Suprapubic skin (tissue), 4 donors: ENCODE results near the gene MGAT5.

Experiments
- EP300 ChIP-seq: sonication (generic); formaldehyde crosslinking; IDR thresholded peaks from one replicate; pipeline ENCODE4 v1.6.1; 2017; ENCODE audit warnings: antibody characterized with exemption
- POLR2A ChIP-seq, 2 donors: fragments of 450-650 bp; IDR thresholded peaks; one replicate each; pipeline ENCODE4 v1.6.1; 2017; ENCODE audit warnings: antibody characterized with exemption in 2 of 2, mild to moderate bottlenecking in 2 of 2, moderate library complexity in 2 of 2
- POLR2AphosphoS5 ChIP-seq, 3 donors: sonication (generic); formaldehyde crosslinking; IDR thresholded peaks; one replicate each; pipeline ENCODE4 v1.6.1; 2017; ENCODE audit warnings: antibody characterized with exemption in 3 of 3
- TF ChIP-seq, protein P1 (sequence below), 2 donors: fragments of 200-600 bp in 1 of 2; fragments of 450-650 bp in 1 of 2; sonication (generic) in 1 of 2; IDR thresholded peaks; one replicate each; pipeline ENCODE4 v1.5.1; 2016 to 2019; ENCODE audit warnings: antibody characterized with exemption in 2 of 2, mild to moderate bottlenecking in 1 of 2, moderate library complexity in 1 of 2

DNA sequence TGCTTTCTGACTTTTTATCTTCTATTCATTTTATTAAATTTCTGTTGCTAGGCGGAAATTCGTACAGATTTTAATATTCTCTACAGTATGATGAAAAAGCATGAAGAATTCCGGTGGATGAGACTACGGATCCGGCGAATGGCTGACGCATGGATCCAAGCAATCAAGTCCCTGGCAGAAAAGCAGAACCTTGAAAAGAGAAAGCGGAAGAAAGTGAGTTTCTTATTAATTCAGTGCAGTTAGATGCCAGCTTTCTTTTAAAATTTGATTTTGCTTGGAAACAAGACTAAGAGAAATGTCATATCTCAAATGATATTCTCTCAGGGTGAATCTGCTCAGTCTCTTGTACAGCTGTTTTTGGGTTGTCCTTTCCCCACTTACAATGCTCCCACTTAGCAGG lies 84.3 kb downstream of the MGAT5 start:
- TF ChIP-seq, protein P1, sequence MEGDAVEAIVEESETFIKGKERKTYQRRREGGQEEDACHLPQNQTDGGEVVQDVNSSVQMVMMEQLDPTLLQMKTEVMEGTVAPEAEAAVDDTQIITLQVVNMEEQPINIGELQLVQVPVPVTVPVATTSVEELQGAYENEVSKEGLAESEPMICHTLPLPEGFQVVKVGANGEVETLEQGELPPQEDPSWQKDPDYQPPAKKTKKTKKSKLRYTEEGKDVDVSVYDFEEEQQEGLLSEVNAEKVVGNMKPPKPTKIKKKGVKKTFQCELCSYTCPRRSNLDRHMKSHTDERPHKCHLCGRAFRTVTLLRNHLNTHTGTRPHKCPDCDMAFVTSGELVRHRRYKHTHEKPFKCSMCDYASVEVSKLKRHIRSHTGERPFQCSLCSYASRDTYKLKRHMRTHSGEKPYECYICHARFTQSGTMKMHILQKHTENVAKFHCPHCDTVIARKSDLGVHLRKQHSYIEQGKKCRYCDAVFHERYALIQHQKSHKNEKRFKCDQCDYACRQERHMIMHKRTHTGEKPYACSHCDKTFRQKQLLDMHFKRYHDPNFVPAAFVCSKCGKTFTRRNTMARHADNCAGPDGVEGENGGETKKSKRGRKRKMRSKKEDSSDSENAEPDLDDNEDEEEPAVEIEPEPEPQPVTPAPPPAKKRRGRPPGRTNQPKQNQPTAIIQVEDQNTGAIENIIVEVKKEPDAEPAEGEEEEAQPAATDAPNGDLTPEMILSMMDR (IDR thresholded peaks at IDR 0.05): no peak
- TF ChIP-seq POLR2AphosphoS5 (IDR thresholded peaks at IDR 0.05) (no peak), POLR2A (IDR thresholded peaks at IDR 0.05) (no peak), EP300 (no peak)
